Natural killer cell (primary cell): ENCODE measurements around the gene TGFBR1. TPM values are rescaled to one million over a fixed set of nuclear protein-coding genes. Genes with fewer than 3 reads are reported as not detected.
A peak's percentile ranks its signal among the peaks of the same experiment; 100 is the strongest.

Source experiments
- ATAC-seq, 3 donors: fragments of 150-1000 bp in 2 of 3; fragments of 200-7000 bp in 1 of 3; cut with Tn5 transposase; 1 replicate in 1 of 3; 2 replicates in 2 of 3; pipeline ENCODE4 v1.10.0; 2021; ENCODE audit warnings: mild to moderate bottlenecking in 2 of 3, moderate library complexity in 2 of 3
- DNase-seq, 2 donors: peaks; one replicate each; pipeline versions ENCODE4 v3.0.0 to v3.0.0-alpha.2; 2013 to 2021; ENCODE audit warnings: mixed read lengths in 1 of 2
- H3K27ac ChIP-seq: one replicate; pipeline ENCODE4 v1.5.1; 2013; ENCODE audit warnings: mild to moderate bottlenecking, low read length
- H3K27me3 ChIP-seq: one replicate; pipeline ENCODE4 v1.6.1; 2013; ENCODE audit warnings: low read length; ENCODE audit not compliant: control insufficient read depth, insufficient read depth
- H3K36me3 ChIP-seq: one replicate; pipeline ENCODE4 v1.6.1; 2013; ENCODE audit warnings: low read length; ENCODE audit not compliant: control insufficient read depth, insufficient read depth
- H3K4me1 ChIP-seq: one replicate; pipeline ENCODE4 v1.6.1; 2013; ENCODE audit warnings: low read length; ENCODE audit not compliant: control insufficient read depth, insufficient read depth
- H3K4me3 ChIP-seq: one replicate; pipeline ENCODE4 v1.5.1; 2013; ENCODE audit warnings: low read length
- H3K9me3 ChIP-seq: one replicate; pipeline ENCODE4 v1.6.1; 2013; ENCODE audit warnings: low read length; ENCODE audit not compliant: control insufficient read depth, insufficient read depth
- H3K27ac Mint-ChIP-seq, 2 donors: one replicate each; pipeline ENCODE4 v1.8.0; 2022; ENCODE audit warnings: mild to moderate bottlenecking in 2 of 2, mixed read lengths in 2 of 2, moderate library complexity in 1 of 2
- H3K27me3 Mint-ChIP-seq, 2 donors: one replicate each; pipeline ENCODE4 v1.8.0; 2022; ENCODE audit warnings: low read depth in 2 of 2, mixed read lengths in 2 of 2
- H3K36me3 Mint-ChIP-seq: one replicate; pipeline ENCODE4 v1.8.0; 2022; ENCODE audit warnings: mixed read lengths
- H3K4me1 Mint-ChIP-seq, 2 donors: one replicate each; pipeline ENCODE4 v1.8.0; 2022; ENCODE audit warnings: mixed read lengths in 2 of 2
- H3K4me3 Mint-ChIP-seq: one replicate; pipeline ENCODE4 v1.8.0; 2022; ENCODE audit warnings: mild to moderate bottlenecking, moderate library complexity, mixed read lengths
- H3K9me3 Mint-ChIP-seq, 2 donors: one replicate each; pipeline ENCODE4 v1.8.0; 2022; ENCODE audit warnings: mixed read lengths in 2 of 2
- WGBS: methylation state at CpG from one replicate; pipeline ENCODE4 v1.1.7; 2013; ENCODE audit warnings: missing lambda C conversion rate; ENCODE audit not compliant: insufficient coverage; 5-methylcytosine and 5-hydroxymethylcytosine counted together
- intact Hi-C: fragments of 100-400 bp; cut with micrococcal nuclease; formaldehyde crosslinking; loops from one replicate; pipeline ENCODE4 v1.14.2; 2022
- total RNA-seq, 4 donors: library from RNA; stranded (reverse); fragments of 120-200 nt in 1 of 4; gene quantifications; one replicate each; pipeline versions ENCODE4 v1.2.3 to v1.2.4, GENCODE V29; 2013 to 2022
- TF ChIP-seq, protein P1 (sequence below): fragments of 200-600 bp; IDR thresholded peaks from one replicate; pipeline ENCODE4 v1.8.0; 2022; ENCODE audit warnings: antibody characterized with exemption

The TGFBR1 gene
- total RNA-seq, 3 donors from 2014 or later (not counting 1 experiment from before 2014, with no cell fraction given): 78.0 to 120 (median 113) TPM

DNA sequence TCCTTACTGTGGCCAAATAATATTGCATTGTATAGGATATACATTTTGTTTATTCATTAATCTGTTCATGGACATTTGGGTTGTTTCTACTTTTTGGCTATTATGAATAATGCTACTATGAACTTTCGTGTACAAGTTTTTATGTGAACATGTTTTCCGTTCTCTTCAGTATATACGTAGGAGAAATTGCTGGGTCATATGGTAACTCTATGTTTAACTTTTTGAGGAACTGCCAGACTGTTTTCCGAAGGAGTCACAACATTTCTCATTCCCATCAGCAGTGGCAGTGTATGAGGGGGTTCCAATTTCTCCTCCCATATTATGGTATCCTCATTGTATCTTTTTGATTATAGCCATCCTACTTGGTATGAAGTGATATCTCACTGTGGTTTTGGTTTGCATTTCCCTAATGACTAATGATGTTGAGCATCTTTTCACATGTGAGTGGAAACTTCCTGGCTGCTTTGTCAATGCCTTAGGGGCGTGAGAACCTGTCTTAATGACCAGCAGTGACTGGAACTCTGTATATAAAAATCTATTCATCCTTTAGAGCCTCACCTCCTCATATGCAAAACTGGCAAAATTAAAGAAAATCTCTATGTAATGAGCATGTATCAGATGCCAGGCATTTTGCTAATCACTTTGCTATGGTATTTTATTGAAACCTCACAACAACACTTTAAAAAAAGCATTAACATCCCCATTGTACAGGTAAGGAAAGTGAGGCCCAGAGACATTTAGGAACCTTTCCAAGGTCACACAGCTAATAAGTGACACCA is 47.8 kb upstream of the TGFBR1 start:
- TF ChIP-seq, protein P1, sequence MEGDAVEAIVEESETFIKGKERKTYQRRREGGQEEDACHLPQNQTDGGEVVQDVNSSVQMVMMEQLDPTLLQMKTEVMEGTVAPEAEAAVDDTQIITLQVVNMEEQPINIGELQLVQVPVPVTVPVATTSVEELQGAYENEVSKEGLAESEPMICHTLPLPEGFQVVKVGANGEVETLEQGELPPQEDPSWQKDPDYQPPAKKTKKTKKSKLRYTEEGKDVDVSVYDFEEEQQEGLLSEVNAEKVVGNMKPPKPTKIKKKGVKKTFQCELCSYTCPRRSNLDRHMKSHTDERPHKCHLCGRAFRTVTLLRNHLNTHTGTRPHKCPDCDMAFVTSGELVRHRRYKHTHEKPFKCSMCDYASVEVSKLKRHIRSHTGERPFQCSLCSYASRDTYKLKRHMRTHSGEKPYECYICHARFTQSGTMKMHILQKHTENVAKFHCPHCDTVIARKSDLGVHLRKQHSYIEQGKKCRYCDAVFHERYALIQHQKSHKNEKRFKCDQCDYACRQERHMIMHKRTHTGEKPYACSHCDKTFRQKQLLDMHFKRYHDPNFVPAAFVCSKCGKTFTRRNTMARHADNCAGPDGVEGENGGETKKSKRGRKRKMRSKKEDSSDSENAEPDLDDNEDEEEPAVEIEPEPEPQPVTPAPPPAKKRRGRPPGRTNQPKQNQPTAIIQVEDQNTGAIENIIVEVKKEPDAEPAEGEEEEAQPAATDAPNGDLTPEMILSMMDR: no peak
- intact Hi-C loops: loop anchor here (1.0 to 10.0 kb wide), 6 partner anchors 16 to 1042 kb away; partner anchors contain the start of genes INVS, NR4A3 and TGFBR1
- Histone ChIP-seq H3K4me3 (peak overlapping the region; percentile 14), H3K27me3 (no peaks in the 10 kb centered on the region), H3K9me3 (no peaks in the 10 kb centered on the region), H3K27ac (peak overlapping the region; percentile 82), H3K36me3 (no peaks in the 10 kb centered on the region), H3K4me1 (peaks cover 80% of the 10 kb centered on the region)
- Mint-ChIP-seq H3K4me1 (peaks cover 88 to 91% of the 10 kb centered on the region in 2 donors), H3K27me3 (no peaks in the 10 kb centered on the region), H3K4me3 (peak overlapping the region; percentile 96), H3K9me3 (peaks cover 0 to 5% of the 10 kb centered on the region in 2 donors), H3K27ac (peak overlapping the region; percentile 93 to 97), H3K36me3 (peaks cover 6% of the 10 kb centered on the region)
- DNase-seq: peak in 1 of 2 donors; percentile 68
- peak; percentile 57 to 70 (median 67) for ATAC-seq
- WGBS: 0% methylated on average over 1 of the region's 5 CpGs

DNA sequence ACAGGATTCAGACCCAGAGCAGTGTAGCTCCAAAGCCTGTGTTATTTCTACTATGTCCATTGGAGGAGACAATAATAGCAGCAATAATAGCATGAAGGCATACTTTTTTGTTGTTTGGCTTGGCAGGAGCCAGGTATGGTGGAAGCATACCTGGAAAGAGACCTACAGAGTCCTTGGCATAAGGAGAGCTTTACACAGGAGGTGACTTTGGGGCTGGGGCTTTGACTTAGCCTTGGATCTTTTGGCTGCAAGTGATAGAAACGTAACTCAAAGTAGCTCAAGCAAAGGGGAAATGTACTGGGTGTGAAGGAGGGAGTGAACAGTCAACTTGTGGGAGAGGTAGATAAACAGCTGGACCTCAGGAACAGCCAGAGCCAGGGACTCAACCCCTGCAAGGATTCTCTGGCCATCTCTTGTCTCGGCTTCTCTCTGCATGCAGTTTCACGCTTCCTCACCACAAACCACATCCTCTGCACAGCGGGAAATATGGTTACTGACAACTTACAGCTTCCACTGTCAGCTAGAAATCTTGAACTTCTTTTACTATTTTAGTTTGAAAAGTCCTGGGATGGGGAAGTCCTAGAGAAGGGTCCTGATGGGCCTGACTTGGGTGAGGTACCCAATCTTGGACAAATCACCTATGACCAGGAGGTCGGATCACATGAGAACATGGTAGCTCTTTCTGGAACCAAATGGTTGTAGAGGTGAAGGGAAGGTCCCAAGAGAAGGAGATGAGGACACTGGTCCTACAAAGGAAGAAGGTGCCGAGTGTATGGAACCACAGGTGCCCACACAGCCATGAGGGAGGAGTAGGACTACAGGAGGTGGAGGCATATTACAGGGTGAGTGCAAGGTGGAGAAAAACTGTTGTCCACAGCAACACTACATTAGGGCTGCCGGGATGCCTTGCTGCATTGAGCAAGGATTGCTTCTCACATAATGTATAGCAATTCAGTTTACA is 47.0 kb upstream of the TGFBR1 start:
- H3K4me3 ChIP-seq: peak overlapping the region; percentile 22
- H3K4me3 Mint-ChIP-seq: peak overlapping the region; percentile 96
- intact Hi-C loops: loop anchor here (1.0 to 10.0 kb wide), 6 partner anchors 17 to 1041 kb away; partner anchors contain the start of genes INVS, NR4A3 and TGFBR1

DNA sequence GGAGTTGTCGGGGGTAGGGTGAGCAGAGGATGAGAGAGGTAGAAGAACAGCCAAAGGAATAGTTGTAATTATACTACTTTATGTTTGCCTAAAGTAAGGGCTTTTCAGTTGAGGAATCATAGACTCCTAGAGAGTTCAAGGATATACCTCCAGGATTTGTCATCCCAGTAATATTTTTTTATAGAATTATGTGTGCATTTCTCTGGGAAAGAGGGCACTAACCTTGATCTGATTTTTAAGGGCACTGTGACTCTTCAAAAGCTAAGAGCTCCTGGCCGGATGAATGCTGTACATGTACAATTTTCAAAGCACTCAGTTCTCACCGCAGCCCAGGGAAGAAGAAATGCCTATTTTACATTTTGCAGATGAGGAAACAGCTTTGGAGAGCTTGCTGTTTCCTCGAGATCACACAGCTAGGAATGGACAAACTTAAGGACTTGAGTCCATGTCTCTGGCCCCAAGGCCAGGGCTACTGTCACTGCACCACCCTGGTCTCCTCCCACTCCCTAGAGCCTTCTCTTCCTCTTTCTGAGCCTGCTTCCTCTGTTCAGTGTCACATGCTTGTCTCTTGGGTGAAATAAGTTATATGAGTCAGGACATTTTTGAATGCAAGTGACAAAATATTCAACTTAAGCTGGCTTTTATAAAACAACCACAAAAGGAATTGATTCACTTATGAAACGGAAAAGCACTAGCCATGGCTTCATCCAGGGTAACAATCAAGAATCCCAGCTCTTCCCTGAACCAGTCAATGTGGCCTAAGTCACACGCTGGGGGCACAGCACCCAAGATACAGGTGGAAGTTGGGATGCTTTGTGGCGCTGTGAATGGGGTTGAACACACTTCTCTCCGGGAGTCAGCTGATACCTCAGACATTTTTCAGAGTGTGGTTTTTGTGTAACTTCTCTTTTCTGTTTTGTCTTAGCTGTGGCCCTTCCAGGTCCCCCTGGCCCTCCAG is 45.7 kb upstream of the TGFBR1 start:
- Mint-ChIP-seq H3K36me3 (peaks cover 6% of the 10 kb centered on the region), H3K4me1 (peaks cover 88 to 91% of the 10 kb centered on the region in 2 donors), H3K9me3 (peaks cover 0 to 7% of the 10 kb centered on the region in 2 donors), H3K27me3 (no peaks in the 10 kb centered on the region), H3K4me3 (peak overlapping the region; percentile 96), H3K27ac (peak overlapping the region; percentile 93 to 97)
- Histone ChIP-seq H3K36me3 (no peaks in the 10 kb centered on the region), H3K4me1 (peaks cover 58% of the 10 kb centered on the region), H3K27ac (peak overlapping the region; percentile 82), H3K4me3 (no peak overlapping the region), H3K27me3 (no peaks in the 10 kb centered on the region), H3K9me3 (no peaks in the 10 kb centered on the region)
- DNase-seq: peak in 1 of 2 donors; percentile 52
- intact Hi-C loops: loop anchor here (5.0 to 10.0 kb wide), 2 partner anchors 42 to 766 kb away; partner anchors contain the start of gene NR4A3
- TF ChIP-seq, protein P1: no peak
- 17% methylated on average over 8 of the region's 8 CpGs for WGBS
- peak; percentile 36 to 73 (median 49) for ATAC-seq

More for the DNA sequence above, 47.0 kb upstream of the TGFBR1 start:
- no peaks in the 10 kb centered on the region for H3K27me3 ChIP-seq
- ATAC-seq (peak; percentile 47 to 78 (median 77)), DNase-seq (peak; percentile 81 to 89)
- no peaks in the 10 kb centered on the region for H3K36me3 ChIP-seq
- peaks cover 6% of the 10 kb centered on the region for H3K36me3 Mint-ChIP-seq
- peaks cover 71% of the 10 kb centered on the region for H3K4me1 ChIP-seq
- TF ChIP-seq, protein P1: no peak
- WGBS: 0% methylated on average over 5 of the region's 7 CpGs
- peaks cover 88 to 91% of the 10 kb centered on the region in 2 donors for H3K4me1 Mint-ChIP-seq
- H3K9me3 Mint-ChIP-seq: peaks cover 0 to 5% of the 10 kb centered on the region in 2 donors
- H3K27me3 Mint-ChIP-seq: no peaks in the 10 kb centered on the region
- H3K9me3 ChIP-seq: no peaks in the 10 kb centered on the region
- H3K27ac Mint-ChIP-seq: peak overlapping the region; percentile 93 to 97
- peak overlapping the region; percentile 82 for H3K27ac ChIP-seq
